Measurements from ENCODE around the gene PLK2.

The PLK2 gene

DNA sequence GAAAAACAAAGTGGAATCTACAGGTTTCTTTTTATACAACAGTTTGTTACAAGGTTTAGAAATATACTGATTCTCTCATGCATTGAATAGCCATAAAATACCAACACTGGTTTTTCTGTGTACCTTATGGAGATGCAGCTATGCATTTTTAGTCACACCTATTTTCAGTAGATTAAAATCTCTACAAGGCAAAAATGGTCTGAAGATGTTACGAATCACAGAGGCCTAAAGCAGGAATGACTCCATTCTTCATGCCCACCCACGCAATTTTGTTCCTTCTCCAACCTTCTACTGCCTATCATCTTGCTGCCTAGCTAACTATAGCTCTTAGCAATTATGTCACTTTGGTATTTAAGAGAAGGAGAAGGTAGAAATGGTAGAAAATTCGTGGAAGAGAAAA, 9.9 kb downstream of the PLK2 start:
- DNase-seq (ENCODE audit: low spot score) = no peak

DNA sequence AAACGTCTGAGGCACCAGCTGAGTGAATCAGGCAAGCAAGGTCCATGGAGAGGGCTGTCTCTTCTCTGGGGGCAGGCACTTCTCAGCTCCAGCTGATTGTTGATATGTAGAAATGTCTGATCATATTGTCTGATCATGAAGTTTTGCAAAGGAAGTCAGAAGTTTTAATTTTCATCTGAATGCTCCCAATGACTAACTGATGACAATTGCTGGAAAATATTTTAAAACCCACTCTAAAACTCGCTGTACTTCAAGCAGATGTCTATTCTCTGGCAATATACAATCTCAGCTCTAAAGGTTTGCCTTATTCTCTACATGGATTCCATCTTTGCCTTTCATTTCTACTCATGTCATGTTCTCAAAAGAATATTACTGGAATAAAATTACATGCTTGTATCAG, 12.7 kb downstream of the PLK2 start:
- DNase-seq (ENCODE audit: low spot score) = no peak

DNA sequence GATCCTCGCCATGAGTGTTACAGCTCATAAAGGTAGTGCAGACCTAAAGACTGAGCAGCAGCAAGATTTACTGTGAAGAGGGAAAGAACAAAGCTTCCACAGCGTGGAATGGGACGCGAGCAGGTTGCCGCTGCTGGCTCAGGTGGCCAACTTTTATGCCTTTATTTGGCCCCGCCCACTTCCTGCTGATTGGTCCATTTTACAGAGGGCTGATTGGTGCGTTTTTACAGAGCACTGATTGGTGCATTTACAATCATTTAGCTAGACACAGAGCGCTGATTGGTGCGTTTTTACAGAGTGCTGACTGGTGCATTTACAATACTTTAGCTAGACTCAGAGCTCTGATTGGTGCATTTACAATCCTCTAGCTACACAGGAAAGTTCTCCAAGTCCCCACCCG, 13.9 kb downstream of the PLK2 start:
- no peak for DNase-seq (ENCODE audit: low spot score)

DNA sequence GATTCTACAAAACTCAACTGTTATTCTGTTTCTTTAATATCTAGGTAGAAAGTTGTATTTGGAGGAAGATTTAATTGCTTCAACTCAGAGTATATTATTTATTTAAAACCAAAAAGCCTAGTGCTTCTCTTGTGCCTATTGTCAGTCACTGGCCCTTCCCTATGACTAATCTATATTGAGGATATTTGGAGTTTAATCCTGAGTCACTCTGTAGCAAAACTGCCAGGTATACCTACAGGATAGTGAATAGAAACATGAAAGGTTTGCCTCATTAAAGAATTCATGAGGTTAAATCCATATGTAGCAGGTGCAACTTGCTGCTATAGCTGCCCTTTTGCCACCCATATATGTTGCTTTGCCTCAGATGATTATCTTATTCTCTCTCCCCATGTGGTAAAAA, 15.1 kb downstream of the PLK2 start:
- DNase-seq (ENCODE audit: low spot score) = no peak

DNA sequence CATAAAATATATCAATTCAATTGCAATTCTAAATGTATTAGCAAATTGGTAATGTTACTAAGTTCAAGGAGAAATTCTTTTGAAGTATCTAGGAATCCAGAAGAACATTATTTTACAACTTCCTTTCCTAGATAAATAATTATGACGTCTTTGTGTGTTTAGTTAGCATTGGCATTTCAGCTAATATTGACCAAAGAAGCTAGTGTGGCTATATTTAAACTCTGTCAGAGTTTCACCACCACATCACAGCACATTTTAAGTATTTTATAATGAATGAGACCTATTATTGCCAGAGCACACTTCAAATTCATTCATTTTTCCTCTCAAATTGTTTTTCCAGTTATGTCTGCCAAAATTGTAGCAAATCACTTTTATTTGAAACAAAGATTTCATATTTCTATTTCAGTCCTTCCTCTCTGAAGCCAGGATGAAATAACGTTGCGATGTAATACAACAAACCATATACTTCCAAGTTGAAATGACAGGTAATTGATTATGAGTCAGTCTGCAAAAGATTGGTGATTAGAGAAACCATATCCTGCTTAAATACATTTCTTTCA, 18.9 kb downstream of the PLK2 start:
- no peak for DNase-seq (ENCODE audit: low spot score)

DNA sequence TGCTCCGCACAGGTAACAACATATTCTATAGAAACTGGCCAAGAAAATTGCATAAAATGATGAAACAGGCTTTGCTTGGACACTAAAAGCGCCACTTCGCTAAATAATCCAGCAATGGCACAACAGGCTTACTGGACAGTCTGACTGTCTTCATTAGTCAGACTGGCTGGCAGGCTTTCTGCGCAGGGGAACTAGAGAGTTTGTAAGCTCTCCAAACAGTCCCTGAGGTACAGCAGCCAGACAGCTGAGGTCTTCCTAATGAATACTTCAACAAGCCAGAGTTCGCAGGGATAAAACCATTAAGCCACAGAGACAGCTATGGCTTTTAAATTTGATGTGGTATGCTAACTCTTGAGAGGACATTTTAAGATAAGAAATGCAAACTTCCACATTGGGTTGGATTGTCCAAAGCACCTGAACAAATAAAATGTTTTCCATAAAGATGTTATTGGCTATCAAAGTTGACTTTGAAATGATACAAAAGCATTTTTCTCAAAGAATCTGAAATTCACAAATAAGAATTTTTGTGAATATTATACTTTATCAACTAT, 20.7 kb downstream of the PLK2 start:
- no peak for DNase-seq (ENCODE audit: low spot score)

DNA sequence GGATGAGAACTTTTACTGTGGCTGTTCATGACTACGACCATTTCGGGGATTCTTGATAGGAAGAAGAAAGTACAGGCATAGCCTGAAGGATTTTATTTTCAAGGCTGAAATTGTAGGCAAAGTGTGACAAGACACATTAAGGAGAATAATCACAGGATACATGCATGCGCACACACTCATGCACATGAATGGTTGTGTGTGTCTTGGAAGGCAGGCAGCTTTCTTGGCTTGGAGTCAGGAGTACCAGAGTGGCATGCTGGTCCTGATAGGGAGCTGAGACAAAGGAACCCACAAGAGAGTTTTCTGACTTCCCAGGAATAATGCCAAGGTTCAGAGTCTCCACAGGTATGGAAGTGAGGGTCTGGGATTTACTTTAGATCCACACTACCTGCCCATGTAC, 22.2 kb downstream of the PLK2 start:
- no peak for DNase-seq (ENCODE audit: low spot score)

DNA sequence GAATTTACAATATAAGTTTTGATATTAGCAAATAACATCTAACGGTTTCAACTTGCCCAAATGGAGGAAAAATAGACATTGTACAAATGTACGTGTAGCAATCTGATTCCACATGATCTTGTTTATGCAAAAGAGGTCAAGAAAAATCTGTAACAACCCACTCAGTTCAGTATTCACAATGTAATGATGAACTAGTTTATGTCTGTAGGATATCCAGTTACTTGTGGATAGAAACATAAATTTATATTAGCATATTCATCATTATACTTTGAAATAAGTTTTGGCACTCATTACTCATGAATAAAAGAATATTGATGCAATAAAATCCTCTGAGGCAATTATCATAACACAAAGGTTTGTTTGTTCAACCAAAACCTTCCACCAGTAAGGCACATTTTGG, 28.1 kb downstream of the PLK2 start:
- DNase-seq (ENCODE audit: low spot score) = no peak

DNA sequence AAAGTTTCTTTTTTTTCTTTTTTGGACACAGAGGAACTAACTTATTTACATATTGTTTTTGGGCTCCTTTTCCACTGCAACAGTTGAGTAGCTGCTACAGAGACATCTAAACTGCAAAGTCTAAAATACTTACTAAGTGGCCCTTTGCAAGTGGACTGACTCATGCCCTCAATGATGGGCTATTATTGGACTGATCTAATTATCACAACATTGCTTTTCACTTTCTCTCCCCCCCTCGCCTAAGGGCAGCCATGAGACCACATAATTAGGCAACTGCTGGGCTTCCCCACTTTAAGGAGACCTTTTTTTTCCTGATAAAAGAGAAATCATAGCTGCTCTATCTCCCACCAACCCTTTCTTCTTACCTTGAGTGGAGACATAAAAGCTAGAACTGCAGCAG, 47.0 kb downstream of the PLK2 start:
- no peak for DNase-seq (ENCODE audit: low spot score)

DNA sequence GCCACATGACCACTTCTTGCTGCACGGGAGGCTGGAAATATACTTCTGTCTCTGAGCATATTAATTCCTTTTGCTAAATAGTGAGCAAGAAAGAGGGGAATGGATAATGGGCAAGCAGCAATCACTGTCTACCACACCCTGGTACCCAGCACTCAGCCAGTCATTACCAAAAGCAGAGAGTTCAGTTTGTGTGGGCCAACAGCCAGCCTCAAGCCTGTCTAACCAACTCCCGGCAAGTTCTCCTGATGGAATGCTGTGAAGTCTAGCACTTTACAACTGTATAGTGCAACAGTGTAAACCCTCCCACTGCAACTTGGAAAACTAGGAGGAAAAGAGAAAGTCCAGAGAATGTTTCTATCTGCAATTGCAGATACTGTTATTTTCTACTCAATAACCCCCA, 47.8 kb downstream of the PLK2 start:
- no peak for DNase-seq (ENCODE audit: low spot score)

DNA sequence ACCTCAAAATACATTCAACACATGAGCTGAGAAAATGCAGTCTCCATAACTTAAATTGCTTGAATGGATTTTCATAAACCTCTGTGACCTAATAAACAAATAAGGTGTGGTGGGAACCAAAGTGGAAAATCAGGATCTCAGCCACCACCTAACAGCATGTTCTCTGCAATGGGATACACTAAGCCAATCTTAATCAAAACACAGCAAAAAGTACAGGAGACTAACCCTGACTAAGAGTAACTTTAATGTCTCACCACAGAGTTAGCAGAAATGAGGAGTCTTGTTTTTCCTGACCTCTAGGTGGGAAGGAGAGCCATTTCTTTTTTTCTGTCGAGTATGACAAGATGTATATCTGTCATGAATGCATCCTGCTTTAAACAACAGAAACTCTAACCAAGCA, 48.5 kb downstream of the PLK2 start:
- DNase-seq (ENCODE audit: low spot score) = no peak

DNA sequence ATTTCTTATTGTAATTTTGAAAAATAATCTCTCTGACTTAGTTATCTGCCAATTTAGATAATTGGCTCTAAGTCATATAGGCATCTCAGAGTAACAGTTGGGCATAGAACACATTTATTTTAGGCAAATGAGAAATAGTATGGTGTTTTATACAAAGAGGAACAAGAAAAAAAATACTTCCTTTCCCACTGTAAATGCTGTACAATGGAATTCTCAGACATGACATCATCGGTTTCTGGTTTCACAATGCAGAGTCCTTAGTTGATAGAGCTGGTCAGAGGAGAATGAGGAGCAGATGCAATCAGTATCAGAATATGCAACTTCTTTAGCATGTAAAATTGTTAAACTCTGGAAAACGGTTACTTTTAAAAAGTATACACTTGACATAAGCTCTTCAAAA, 49.4 kb downstream of the PLK2 start:
- no peak for DNase-seq (ENCODE audit: low spot score)

DNA sequence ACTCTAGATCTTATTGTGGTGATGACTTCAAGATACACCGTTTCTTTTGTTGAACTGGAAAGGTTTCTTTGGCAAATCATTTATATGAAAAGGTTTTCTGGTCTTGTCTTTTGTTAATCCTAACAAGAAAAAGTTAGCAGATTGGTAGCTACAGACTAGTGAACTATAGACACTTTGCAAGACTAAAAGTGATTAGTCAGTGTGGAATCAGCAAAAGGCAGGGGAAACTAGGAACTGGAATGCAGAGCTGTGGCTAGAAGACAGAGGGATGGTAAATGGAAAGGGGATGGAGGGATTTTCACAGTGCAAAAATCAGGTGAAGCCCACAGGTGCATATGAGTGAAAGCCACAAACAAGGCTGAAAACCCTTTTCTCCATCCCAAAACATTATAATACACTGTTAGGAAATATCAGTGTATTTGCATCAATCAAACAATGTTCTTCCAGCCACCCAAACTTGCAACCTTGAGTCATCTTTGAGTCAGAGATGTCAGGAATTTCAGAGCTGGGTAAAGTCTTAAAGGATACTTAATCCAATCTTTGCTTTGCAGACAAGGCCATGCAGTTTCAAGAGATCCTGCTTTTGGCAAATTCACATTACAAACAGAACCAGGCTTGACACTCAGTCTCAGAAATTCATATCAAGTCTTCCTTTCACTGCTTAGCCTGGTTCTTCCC, 52.7 kb downstream of the PLK2 start:
- no peak for DNase-seq (ENCODE audit: low spot score)

DNA sequence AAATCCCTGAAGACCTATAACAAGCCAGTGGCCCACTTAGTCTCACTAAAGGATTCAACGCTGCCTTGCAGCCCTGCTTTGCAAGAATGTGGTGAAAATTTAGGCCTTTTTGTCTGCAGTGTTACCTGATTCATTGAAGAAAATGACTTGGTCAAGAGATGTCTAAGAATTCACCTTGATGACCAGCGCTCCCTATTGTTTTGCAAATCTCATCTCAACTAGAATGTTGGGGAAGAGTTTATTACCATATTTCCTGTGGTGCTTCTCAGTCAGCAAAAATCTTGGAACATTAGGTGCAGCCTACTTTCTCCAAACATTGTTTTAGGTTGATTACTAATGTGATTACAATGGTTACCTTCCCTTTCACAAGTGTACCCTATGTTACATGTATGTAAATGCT, 53.5 kb downstream of the PLK2 start:
- DNase-seq (ENCODE audit: low spot score) = no peak

DNA sequence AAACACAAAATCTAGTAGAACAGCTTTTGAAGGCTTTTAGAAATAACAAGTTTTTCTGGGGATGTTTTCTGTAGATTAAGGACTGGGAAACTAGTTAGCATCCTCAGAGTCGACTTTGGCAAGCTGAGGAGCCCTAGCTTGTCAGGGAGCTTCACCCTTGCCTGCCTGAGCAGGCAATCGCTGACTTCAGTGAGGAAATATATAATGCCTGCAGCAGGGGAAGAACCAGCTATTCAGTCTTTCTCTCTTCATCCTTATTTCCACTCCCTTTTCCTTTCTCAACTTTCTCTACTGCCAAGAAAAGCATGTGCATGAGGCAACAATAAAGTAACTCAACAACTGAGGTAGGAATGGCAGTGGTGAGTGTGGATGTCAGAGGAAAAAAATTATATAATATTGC, 54.7 kb downstream of the PLK2 start:
- no peak for DNase-seq (ENCODE audit: low spot score)

DNA sequence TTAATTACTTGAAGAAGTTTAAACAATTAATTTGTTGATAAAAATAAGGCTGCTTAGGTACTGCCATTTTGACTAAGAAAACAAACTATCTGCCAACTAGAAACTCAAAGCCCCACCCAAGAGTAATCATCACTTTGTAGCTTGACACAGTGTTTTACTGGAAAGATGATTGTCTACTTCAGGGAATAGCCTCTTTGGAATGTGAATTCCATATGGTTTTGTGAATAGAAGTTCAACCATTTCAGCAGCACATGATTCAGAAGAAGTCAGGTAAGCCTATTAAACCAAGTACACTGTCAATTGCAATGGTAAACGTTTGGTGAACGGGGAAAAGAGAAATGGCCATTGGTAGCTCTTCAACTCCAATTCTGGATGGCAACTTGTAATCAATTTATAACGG, 55.2 kb downstream of the PLK2 start:
- no peak for DNase-seq (ENCODE audit: low spot score)

All from left forelimb (tissue), 1 donor.